ENCODE data around the gene CTBP2.
"Not testable (repeated sequence)": the region's sequence is repeated elsewhere in the genome, so short reads cannot be mapped to it uniquely, and the experiment has no call there.

CTBP2 gene

DNA sequence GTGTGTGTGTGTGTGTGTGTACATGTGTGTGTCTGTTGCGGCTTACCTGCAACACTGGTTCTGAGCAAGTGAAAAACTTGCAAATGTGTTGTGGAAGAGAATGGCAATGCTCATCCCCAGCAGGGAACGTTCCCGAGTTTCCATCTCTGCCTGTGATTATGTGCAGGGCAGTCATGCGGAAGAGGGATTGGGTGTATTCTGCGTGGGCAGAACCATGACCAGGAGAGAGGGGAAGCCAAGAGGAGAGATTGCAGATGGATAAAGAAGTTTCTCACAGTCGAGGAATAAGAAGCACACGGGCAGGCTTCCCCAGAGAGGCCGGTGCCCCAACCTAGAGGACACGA lies 99.9 kb downstream of the CTBP2 start:
- no peak for DNase-seq

DNA sequence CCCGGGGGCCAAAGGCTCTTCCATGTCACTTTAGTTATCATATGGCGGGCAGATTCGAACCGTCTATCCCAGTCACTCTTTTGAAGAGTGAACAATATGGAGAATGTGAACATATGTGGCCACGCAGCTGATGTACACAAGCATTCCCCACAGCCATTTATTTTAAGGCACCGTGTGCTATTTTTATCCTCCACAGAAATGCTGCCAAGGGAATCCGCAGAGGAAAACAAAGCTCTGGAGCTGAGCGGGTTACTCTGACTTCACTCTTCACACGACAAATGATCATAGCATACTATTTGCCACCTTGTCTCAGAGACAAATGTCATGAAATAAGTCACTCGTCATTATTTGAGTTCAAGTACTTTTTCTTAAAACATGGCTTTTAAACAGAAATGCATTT lies 100.3 kb downstream of the CTBP2 start:
- no peak for DNase-seq

DNA sequence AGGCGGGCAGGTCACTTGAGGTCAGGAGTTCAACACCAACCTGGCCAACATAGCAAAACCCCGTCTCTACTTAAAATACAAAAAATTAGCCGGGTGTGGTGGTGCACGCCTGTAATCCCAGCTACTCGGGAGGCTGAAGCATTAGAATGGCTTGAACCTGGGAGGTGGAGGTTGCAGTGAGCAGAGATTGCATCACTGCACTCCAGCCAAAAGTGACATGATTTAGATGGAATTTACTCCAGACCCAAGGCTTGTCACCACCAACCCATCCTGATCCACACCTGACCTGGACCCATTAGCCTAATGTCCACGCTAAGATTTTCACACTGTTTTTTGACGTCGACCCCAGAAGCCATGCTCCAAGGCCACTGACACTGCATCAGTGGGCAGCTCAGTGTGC lies 101.0 kb downstream of the CTBP2 start:
- DNase-seq, result not testable (repeated sequence)

DNA sequence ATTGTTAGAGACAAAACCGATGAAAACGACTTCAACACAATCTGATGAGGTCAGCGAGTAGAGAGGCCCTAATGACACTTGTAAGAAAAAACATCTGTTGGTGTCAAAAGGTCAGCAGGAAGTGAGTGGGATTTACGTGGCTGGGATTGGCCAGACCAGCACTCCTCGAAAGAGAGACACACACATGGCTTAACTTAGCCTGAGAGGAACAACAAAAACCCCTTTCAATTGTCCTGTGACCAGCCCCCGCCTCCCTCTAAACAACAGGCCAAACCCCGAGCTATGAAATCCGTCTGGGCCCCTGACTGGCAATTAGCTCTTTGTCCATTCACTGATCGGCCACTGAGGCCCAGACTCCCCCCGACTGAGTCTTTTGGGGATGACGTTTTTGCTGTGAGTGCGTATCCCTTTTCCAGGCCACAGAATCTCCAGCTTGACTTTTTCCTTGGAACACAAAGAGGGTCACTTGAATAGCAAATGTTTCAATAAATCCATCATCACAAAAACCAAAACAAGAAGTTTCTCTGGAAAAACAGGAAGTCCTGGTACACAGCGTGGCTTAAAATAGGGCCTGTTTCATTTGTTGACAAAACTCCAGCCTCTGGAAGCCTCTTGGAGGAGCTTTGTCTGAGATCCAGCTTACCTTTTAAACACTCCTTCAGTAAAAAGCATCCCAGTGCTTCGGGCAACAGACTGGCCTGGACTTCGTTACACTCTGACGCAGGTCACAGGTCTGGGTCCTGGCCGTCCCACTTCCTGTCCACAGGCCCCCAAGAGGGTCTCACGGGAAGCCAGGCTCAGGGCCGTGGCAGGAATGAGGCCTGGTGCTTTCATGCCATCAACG lies 103.0 kb downstream of the CTBP2 start:
- no peak for DNase-seq

DNA sequence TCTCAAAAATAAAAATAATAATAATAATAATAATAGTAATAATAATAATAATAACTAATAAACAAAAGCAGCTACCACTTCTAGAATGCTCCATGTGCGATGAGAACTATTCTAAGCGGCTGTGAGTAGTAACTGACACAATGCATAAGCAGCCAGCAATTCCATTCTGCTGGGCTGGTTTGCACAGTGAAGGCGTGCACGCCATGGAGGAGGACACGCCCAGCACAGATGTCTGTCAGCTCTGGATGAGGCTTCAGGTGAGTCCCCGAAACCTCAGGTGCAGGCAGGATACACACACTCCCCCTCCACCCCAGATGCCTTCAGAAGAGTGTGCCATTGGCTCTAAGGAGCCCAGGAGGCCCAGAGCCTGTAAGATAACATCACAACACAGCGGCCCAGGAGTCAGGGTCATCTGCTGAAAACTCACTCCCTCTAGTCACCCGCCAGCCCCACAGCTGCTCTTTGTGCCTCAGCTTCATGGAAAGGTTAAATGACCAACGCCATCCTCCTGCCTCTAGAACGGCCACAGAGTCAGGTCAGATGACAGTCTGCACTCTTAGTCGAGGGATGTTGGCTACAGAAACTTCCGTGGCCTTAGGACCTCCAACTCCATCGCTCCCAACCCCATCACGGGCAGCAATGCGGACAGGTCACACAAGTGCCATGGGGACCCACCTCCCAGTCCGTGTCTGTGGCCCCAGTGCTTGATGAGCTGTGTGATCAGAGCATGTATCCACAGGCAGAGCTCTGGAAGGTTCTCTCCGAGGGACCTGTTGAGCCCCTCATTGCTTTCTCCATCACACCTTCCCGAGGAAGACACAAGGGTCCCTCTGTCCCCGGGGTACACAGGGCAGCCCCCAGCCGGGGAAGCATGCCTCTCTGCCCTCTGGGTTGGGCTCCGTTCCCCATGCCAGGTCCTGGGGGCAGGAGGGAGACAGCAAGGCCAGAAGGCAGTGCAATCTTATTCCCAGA lies 103.9 kb downstream of the CTBP2 start:
- DNase-seq, result no peak

DNA sequence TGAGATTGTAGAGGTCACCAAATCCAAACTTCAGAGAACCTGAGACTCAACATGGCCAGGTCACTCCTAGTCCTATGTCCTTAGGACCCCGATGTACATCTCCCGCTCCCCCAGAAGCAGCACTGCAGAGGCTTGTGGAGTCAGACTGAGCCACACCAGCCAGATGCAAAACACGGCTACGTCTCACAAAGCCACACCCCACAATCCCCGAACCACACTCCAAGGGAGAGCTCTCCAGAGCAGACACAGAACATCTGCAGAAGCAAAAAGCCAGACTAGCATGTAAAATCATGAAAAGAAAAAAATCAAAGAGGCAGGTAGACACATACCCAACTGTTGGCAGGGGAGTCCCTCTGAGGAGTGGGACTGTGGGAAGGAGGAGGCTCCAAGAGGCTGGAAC lies 104.9 kb downstream of the CTBP2 start:
- no peak for DNase-seq

DNA sequence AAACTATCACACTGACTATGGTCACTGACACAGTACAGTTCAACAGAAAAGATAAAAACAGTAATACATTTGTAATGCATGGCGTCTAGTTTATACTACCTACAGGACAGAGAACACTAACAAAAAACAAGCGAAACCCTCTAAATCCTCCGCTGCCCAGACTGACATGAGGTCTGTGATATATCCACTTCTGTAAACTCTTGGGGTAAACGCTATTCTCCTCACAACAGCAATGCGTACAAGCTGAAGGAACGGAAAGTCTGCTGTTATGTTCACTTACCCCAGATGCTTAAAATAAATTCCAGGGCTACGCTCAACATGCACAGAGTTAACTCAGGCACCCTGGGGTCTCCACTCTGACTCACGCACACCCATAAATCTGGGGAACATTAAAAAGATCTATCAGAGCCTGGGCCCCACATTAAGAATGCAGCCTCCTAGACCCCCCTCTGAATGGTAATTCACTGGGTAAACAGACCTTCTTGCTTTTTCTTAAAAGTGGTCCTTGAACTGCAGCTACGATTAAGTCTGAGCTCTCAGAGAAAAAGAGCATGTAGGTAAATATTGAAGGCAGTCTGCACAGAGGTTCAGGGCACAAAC lies 105.6 kb downstream of the CTBP2 start:
- DNase-seq, result no peak

DNA sequence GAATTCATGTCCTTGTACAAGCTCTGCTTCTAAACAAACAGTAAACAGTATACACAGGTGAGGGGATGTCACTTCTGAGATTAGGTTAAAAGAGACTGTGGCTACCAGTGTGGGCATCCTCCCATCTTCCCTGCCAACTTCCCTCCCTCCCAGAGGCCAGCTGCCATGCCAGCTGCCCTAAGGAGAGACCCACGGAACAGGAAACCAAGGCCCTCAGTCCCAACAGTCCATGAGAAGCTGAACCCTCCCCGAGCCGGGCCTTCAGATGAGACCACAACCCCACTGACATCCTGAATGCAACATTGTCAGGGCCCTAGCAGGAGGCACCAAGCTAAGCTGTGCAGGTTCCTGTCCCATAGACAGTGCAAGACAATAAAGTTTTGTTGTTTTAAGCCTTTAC lies 106.1 kb downstream of the CTBP2 start:
- DNase-seq, result no peak

DNA sequence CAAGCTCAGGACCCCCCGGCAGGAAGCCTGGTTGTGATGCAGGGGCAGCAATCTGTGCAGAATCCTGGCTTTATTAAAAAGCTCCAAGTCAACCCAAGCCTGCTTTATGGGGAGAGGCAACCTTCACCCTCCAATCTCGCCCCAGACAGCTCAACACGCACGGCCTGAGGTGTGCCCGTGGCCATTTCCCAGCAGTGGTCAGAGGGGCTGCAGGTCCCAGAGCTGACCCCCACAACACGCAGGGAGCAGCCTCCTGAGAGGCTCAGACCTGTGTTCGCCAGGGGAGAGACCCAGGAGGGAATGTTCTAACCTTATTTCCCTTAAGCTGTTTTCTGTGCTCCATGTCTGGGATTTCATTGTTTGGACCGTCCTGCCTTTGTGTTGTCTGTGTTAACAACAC lies 108.2 kb downstream of the CTBP2 start:
- no peak for DNase-seq

DNA sequence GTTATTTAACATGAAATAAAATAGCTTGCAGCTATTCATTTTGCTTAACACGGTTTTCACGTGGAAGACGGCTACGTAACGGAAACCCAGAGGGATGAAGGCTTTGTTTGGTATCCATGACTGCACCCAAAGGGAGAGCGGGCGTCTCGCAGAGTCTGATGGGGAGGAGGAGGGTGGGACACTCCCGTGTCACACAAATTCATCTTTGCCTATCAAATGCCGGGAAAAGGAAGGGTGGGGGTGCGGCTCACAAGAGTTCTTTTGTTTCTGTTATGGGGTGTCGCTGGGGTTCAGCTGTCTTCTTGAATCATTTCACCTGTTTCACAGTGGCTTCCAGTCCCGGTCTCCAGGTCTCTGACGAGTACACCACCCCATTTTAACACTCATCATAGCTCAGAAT lies 110.0 kb downstream of the CTBP2 start:
- no peak for DNase-seq

DNA sequence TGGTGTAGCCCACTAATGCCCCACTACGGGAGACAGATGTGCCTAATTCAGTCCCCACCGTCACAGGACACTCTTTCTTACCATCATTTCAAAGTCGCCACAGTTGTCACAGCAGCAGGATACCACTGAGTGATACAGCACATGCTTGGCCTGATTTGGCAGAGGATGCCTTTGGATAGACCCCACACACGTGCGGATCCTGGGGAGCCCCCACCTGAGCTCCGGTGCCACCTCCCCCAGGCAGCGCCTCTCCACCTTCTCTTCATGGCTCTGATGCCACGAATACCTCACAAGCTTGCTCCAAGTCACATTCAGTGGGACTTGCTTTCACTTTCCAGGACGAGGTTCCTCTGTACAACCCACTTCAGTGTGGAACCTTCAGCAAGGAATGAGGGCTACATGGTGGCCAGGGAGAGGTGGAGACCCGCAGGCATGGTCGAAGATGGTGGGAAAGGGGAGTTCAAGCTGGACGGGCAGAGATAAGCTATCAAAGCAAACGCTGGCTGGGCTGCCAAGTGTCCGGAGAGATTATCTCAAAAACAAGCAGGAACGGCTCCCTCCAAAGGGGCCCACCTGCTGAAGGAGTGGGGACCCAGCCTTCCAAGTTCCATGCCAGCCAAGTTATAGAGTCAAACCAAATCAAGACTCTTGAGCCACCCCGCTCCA lies 111.0 kb downstream of the CTBP2 start:
- no peak for DNase-seq

DNA sequence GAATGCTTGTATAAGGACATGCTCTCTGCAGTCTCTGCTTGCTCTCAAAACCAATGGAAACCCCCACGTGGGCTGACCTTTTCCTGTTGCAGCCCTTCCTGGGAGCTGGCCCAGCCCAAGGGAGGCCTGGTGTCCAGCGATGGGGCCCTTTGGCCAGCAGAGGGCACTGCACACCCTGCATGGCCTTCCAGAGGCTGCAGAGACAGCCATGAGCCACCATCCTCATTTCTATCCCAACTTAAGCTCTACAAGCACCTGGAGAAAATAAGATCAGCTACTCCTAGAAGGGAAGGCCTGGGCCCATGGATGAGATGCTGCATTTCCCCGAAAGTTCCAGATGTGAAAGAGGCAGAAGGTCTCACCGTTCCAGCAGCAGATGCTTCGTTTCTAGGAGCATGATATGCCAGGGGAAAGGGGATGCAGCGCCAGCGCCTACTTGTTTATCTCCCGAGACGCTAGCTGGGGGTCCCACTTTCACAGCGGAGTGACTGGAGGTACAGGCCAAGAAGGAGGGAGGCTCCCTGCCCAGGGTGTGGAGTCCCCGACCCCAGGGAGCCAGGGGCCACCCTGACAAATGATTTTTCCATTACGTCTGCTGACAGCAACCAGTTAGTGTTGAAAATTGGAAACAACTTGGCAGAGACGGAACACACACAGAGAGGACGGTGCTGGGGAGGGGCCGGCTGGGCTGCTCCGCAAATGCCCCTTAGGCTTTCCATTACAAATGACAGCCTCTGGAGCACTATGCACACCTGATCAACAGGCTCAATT lies 112.1 kb downstream of the CTBP2 start:
- DNase-seq, result peak; percentile 8 to 19 (median 12)

DNA sequence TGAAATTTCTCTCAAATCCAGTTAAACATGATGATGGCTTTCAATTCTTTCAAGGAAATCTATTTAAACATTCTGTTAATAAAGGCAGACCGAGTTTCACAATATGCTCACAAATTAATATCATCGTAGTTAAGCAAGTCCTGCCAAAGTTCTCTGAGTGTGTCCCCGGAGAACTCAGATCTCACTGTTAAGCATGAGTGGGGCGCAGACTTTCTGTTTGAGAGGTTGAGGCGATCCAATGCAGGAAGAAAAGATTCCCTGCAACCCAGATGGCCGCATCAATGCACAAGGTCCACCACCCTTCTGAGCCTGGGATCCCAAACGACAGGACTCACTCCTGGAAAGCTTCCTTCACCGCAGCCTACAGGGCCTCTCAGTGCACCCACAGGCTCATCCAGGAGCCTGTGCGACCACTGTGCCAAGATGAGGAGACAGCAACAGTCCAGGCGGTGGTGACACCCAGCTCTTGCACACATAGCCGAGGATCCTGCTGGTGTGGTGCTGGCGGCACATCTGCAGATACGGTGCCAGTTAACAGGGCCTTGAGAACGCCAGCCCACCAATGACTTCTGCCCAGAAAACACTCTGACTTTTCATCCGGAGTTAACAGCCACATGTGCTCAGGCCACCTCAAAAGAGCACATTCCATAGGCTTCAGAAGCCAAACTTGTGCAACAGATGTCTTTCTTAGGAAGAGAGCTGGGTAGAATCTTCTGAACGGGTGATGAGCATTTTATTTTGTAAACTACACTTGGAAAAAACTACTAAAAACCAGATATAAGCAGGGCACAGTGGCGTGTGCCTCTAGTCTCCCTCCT lies 116.3 kb downstream of the CTBP2 start:
- DNase-seq, result no peak

DNA sequence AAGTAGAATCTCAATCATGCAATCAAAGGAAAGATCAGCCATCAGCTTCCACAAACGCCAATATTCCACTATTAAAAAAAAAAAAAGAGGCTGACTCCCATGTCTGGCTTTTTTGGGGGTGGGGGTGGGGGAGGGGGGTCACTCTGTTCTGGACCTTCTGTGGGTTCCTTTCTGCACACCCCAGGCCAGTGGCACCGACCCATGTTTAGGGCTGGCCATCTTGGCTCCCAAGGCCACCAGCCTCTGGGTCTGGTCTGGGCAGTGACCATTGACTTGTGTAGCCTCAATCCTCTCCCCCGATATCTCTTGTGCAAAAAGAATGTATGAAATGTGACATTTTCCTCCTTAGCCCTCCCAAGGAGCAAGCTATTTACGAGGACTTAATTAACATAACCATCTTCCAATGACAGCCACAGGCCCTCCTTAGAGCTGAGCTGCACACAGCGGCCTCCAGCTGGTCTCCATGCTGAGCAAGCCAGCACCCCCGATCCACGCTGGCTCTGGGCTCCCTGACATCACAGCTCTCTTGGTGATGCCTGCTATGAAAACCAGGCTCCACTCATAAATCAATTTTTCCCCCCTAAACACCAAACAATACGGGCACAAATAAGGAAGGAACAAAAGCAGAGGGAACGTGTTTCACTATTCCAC lies 118.4 kb downstream of the CTBP2 start:
- no peak for DNase-seq

DNA sequence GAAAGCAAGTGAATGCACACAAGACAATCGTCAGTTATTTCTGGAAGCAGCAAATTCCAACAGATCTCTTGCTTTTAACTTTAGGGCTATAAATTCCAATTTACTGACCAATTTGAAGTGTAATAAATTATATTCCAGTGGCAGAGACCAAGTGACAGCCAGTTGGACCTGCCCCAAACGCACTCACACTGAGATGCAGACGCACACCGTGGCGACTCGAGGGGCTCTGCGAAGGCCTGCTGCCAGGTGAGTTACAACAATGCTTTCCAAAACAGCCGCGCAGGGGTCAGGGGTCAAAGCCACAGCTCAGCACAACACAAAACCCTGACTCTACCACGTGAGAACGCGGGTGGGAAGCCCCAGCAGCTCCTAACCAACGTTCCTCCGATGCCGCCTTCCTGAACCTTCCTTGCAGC lies 121.0 kb downstream of the CTBP2 start:
- no peak for DNase-seq

DNA sequence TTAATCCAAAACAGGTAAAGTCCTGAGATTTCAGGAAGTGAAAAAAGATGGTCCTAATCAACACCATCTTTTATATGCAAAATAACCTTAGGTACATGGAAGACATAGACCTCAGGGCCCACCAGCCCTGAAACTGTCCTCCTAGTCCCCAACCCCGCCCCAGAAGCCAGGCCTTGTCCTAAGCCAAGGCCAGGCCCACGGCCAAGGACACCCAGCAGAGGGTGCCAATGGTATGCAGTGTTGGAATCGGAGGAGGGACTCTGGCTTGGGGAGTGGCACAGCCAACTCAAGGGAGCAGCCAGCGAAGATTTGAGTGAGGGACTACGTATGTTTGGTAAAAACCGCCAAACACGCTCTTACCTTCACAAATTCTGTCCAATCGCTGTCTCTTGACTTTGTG lies 121.7 kb downstream of the CTBP2 start:
- DNase-seq, result no peak

DNA sequence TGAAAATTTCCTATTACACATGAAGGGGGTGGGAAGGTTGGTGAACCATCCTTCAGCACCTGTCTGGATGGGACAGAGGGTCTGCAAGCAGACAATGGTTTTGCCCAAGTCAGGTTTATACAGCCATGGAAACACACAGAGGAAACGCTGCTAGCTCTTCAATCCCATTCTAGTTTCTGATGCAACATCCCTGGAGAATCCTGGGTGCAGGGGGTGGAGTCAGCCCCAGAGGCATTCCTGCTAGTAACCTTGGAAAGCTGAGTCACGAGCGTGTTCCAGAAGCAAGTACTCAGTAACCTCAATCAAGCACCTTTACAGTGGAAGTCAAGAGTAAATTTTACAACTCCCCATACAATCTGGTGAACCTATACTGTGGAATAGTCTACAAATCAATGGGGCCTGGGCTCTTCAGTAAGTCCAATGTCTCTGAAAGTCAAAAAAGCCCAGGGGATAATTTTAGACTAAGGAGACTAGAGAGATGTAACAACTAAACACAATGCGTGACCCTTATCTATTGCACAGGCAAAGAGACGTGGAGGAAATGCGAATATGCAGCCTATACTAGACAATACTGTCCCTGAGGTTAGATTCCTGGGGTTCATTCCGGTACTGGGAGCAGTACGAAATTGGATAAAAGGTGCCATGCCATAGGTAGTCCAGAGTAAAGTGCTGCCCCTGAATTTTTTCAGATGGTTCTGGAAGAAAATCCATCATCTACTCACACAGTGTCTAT lies 123.1 kb downstream of the CTBP2 start:
- no peak for DNase-seq

DNA sequence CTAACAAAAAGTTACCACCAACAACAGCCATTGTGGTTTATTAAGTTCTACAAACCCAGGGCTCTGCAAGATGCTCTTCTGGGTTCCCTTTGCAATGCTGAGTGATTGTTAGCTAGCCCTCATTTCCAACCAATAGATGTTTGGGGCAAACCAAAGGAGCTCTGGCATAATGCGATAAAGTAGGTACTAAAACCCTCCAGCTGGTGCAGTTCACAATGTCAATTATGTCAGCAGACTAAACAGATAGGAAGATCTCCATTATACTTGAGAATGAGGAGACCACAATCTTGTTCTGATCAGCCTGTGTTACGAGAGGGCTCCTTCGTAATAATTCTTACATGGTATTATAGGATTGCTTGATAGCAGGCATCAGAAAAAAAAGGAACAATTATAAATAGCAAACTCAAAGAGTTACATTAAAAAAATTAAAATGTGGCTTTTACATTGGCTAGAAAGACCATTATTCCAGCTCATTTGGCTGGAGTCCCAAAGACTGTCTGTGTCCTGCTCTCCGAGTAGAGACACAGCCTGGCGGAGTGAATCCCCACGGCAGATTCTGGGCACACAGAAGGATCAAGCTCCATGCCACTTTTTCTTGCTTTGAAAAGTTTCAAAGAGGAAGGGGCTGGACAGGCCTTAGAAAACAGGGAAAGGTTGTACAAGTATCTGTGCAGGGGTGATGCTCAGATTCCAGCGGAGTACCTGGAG lies 124.6 kb downstream of the CTBP2 start:
- no peak for DNase-seq

DNA sequence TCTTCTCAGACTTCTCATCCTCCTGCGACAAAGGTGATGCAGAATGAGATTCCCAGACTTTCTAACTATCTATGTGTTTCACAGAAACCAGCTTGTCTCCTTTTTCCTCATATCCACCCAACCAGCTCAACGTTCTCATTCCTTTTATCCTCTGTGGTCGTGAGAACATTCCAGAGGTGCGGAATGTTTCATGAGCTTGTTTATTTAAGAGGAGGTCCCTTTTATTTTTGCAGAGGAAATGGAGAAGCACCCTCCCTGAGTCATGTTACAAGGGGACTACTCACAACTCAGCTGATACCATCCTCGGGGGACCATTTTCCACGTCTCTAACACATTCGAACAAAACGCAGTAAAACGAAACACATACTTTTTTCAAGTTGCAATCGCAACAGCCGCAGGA lies 125.2 kb downstream of the CTBP2 start:
- no peak for DNase-seq

Measured in activated CD4-positive, CD25-positive, alpha-beta regulatory T cell (primary cell).